NCI-H526 treated with DMSO at 0.1 percent for 48 hours (cell line): ENCODE data around the gene CPLX3.
A peak's percentile ranks its signal among the peaks of the same experiment; 100 is the strongest.

Experiments
- DNase-seq: peaks from one replicate; lab custom pipeline; 2025; lab: John Stamatoyannopoulos, UW

The CPLX3 gene

GRCh38 chr15:74873036-74873755 lies 46.8 kb downstream of the CPLX3 start, which contains the start of gene SCAMP2:
Gene SCAMP2 (minus strand): TSS chr15:74873365. CDS start chr15:74873255, 110 bp downstream.
- peak; percentile 91 for DNase-seq

DNA sequence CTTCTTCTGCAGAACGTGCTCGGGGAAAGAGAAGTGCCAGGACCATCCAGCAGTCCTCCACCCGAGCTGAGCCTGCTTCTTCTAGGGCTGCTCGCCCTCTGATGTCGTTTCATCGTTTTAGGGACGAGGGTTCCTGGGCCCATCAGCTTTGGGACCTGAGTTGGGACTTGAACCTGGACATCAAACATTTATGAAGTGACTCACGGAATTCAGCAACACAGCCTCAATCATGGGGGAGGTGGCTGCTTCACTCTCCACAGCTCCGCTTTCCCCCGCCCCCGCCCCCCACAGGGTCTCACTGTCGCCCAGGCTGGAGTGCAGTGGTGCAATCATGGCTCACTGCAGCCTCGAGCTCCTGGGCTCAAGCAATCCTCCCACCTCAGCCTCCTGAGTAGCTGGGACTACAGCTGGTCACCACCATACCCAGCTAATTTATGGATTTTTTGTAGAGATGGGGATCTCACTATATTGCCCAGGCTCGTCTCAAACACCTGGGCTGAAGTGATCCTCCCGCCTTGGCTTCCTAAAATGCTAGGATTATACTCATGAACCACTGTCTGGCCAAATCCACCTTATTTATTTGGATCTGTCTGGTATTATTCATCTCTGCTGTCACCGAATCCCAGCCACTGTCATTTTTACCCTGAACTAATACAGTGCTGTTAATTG lies 47.5 kb downstream of the CPLX3 start:
- no peak for DNase-seq

- DNase-seq, result no peak
Measured at GRCh38 chr15:74878273-74878672, 51.8 kb downstream of the CPLX3 start.
